ENCODE results near the gene PRKAA2.
"Not testable (repeated sequence)": the region's sequence is repeated elsewhere in the genome, so short reads cannot be mapped to it uniquely, and the experiment has no call there.

The PRKAA2 gene

GRCh38 chr1:56644919-56645676 is at the start of gene PRKAA2:
Gene PRKAA2 (plus strand): TSS chr1:56645314. CDS start chr1:56645388, 74 bp downstream.
- no peak for DNase-seq

DNA sequence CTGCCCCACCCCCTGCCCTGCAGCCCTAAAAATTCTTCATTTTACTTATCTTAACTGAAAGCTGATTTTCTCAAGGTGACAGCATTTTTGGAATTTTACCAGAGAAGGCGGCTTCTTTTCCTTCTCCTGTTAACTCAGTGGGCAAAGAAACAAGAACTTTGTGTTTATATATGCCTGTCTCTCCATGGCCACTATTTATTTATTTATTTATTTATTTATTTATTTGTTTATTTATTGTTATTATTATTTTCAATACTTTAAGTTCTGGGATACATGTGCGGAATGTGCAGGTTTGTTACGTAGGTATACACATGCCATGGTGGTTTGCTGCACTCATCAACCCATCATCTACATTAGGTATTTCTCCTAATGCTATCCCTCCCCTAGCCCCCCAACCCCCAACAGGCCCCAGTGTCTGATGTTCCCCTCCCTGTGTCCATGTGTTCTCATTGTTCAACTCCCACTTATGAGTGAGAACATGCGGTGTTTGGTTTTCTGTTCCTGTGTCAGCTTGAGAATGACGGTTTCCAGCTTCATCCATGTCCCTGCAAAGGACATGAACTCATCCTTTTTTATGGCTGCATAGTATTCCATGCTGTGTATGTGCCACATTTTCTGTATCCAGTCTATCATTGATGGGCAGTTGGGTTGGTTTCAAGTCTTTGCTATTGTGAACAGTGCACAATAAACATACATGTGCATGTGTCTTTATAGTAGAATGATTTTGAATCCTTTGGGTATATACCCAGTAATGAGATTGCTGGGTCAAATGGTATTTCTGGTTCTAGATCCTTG is 49.5 kb upstream of the PRKAA2 start:
- DNase-seq, result not testable (repeated sequence)

DNA sequence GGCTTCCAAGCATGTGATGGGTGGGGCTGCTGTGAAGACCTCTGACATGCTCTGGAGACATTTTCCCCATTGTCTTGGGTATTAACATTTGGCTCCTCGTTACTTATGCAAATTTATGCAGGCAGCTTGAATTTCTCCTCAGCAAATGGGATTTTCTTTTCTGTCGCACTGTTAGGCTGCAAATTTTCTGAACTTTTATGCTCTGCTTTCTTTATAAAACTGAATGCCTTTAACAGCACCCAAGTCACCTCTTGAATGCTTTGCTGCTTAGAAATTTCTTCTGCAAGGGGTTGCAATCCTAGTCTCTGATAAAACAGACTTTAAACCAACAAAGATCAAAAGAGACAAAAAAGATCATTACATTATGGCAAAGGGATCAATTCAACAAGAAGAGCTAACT is 35.0 kb upstream of the PRKAA2 start:
- not testable (repeated sequence) for DNase-seq

GRCh38 chr1:56610770-56611169 is 34.3 kb upstream of the PRKAA2 start:
- not testable (repeated sequence) for DNase-seq

GRCh38 chr1:56617141-56617540 is 28.0 kb upstream of the PRKAA2 start:
- DNase-seq, result no peak

DNA sequence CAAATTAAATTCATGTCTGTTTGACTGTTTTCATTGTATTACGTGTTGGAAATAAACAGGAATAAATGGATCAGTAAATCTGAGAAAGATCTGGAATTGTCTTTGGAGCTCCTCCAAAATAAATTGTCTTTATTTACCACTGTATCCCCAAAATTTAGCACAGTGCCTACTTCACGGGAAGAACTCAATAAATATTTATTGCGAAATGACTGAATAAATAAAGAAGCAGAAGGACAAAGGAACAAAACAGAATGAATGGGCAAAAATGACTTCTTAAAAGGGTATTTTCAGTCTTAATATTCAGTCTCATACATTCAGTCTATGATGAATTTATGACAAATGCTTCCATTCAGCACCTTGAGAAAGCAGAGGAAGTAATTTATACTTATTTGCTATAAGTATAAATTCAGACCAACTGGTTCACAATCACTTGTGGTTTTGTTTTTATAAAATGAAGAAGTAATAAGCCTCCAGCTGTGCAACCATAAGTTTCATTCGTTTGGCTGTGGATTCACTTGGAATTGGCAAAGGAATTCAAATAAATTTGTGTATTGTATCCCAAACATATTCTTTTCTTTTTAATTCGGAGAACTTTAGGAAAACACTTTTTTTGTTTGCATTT is 19.2 kb upstream of the PRKAA2 start:
- no peak for DNase-seq

GRCh38 chr1:56626546-56626945 is 18.6 kb upstream of the PRKAA2 start:
- DNase-seq, result no peak

DNA sequence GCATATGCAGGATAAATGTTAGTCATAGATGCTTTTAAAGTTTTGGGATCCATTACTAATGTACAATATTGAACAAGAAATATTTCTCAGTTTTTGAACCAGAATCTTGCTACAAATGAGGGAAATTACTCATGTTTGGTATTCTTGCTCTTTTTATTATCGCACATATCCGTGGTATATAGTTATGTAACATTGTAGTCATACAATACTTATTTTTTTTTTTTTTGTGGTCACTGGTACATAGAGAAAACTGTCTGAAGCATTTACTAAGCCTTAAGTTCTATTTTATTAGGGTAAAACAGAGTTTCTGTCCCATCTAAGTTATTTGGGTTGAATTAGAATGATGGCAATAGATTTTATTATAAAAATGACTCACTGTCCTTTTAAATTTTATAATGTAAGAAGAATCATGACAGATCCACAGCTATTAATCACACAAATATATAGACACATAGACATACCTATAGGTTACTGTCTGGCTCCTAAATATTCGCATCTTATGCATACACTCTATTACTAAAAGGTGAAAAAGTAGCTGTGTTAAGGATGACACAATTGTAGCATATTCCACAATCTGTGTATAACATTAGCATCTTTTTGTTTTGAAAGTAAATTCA is 18.0 kb upstream of the PRKAA2 start:
- DNase-seq, result no peak

DNA sequence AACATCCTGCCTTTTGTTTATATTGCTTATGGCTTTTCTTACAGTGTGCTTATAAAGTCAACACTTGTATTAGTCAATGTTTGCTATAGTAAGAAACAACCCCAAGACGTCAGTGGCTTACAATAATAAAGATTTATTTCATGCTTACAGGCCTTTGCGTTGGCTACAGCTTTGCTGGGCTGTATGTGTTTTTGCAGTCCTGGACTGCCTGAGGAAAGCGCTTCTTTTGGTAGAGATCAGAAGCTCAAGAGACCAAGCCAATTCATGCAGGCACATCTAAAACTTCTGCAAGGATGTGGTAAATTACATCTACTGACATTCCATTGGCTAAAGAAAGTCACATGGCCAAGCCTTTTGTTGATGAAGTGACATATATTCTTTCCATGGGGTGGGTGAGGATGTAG is 17.5 kb upstream of the PRKAA2 start:
- DNase-seq, result no peak

GRCh38 chr1:56630786-56631185 is 14.3 kb upstream of the PRKAA2 start:
- DNase-seq, result no peak

DNA sequence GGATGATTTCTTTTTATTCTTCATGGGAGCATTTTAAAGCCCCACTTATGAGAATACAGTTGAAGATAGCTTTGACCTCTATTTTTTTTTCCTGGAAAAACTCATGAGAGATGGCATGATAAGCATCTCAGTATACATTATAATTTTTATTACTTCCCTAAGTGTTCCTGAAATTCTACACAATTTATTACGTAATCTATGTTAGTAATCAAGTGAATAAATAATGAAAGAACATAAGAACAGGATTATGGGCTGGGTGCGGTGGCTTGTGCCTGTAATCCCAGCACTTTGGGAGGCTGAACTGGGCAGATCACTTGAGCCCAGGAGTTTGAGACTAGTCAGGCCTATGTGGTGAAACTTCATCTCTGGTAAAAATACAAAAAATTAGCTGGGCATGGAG is 13.2 kb upstream of the PRKAA2 start:
- DNase-seq, result no peak

DNA sequence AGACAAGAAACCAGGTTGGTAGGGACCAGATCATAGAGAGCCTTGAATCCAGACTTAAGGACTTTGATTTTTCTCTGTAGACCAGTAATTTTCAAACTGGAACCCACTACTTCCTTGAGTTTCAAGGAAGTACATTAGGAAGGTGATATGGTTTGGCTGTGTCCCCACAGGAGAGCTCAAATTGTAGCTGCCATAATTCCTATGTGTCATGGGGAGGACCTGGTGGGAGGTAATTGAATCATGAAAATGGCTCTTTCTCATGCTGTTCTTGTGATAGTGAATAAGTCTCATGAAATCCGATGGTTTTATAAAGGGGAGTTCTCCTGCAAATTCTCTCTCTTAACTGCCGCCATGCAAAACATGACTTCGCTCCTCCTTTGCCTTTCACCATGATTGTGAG is 10.1 kb upstream of the PRKAA2 start:
- no peak for DNase-seq

DNA sequence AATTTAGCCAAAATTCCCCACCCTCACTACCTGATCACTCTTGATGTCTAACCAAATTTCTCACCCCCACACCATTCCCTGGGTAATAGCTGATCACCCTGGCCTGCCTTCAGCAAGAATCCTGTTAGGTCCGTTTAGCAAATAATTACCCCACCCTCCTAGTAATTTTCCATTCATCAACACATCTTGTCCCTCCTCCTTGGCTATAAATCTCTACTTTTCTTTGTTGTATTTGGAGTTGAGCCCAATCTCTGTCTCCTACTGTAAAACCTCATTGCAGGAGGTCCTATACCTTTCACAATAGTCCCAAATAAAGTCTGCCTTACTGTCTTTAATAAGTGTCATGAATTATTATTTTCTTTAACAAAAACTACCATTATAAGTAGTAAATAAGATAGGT is 6.9 kb upstream of the PRKAA2 start:
- DNase-seq, result no peak

DNA sequence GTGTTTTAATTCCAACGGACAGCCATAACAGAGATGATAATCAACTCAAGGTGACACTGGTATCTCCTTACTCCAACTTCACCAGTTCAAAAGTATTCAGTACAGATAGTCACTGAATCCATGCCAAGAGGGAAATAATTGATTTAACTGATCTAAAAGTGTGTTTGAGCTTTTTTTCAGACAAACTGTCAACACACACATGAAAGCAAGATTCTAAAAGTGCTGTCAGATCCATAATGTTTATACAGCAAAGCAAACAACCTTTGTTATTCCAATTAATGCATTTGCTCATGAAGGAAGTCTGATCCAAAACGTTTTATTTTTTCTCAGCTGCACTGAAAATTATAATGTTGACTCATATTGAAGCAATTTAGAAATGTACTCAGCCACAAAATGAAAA is 5.9 kb upstream of the PRKAA2 start:
- DNase-seq, result no peak

DNA sequence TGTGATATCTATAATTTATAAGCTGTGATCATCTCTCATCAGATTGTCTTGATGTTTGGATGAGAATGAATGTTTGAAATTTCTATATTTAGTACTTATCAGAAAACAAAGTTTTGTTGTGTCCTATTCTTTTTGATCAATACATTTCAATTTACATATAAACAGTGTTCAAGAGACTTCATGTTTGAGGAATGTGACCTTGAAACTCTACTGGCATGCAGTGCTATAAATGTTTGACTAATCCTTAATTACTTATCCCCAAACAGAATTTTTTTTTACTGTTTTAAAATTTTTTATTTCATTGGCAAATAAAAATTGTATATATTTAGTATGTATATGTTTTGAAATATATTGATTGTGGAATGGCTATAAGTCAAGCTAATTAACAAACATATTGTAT is 1.5 kb upstream of the PRKAA2 start:
- no peak for DNase-seq

- DNase-seq, result no peak
Measured at GRCh38 chr1:56644064-56644918, 823 bp upstream of the PRKAA2 start.

- no peak for DNase-seq
Measured at GRCh38 chr1:56645677-56646305, 677 bp downstream of the PRKAA2 start.

- no peak for DNase-seq
Measured at GRCh38 chr1:56646611-56647010, 1.5 kb downstream of the PRKAA2 start.

GRCh38 chr1:56647106-56647505 is 2.0 kb downstream of the PRKAA2 start:
- DNase-seq, result no peak

- no peak for DNase-seq
Measured at GRCh38 chr1:56648546-56648945, 3.4 kb downstream of the PRKAA2 start.

- DNase-seq, result no peak
Measured at GRCh38 chr1:56654126-56654923, 9.2 kb downstream of the PRKAA2 start.
